Measurements from ENCODE around the gene ZNF547. TPM values are rescaled to one million over a fixed set of nuclear protein-coding genes. Genes with fewer than 3 reads are reported as not detected.
"Not testable (repeated sequence)": the region's sequence is repeated elsewhere in the genome, so short reads cannot be mapped to it uniquely, and the experiment has no call there.

Gene ZNF547
- polyA plus RNA-seq, 4 donors = 2.5 to 6.6 (median 6.0) TPM

DNA sequence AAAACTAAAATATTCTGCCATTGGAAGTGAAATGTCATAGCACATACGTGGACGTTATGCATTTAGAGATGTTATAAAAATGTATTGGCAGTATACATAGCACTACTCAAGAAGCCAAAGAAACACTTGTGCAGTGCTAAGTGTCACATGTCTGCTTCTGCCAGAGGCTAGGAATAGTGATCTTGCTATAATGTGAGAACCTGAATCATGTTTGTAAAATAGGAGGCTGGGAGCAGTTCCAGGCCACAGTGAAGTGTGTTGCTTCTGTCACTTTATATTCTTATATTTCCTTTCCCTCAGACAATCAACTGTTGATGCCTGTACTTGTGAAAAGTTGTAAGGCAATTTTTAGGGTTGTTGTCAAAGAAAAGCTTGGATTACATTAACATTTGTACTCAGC, 3.4 kb downstream of the ZNF547 start:
- DNase-seq (ENCODE audit: low read depth in 4 of 4, low spot score in 3 of 4) = no peak

DNA sequence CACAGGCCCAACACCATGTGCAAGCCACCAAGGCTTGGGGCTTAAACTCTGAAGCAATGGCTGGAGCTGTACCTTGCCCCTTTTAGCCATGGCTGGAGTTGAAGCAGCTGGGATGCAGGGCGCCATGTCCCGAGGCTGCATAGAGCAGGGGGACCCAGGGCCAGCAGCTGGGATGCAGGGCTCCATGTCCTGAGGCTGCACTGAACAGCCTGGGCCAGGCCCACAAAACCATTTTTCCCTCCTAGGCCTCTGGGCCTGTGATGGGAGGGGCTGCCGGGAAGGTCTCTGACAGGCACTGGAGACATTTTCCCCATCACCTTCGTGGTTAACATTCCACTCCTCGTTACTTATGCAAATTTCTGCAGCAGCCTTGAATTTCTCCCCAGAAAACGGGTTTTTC, 10.8 kb downstream of the ZNF547 start:
- DNase-seq (ENCODE audit: low read depth in 4 of 4, low spot score in 3 of 4) = no peak

DNA sequence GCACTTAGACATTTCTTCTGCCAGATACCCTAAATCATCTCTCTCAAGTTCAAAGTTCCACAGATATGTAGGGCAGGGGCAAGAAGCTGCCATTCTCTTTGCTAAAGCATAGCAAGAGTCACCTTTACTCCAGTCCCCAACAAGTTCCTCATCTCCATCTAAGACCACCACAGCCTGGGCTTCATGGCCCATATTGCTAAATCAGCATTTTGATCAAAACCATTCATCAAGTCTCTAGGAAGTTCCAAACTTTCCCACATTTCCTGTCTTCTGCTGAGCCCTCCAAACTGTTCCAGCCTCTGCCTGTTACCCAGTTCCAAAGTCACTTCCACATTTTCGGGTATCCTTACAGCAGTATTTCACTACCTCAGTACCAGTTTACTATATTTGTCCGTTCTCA, 11.3 kb downstream of the ZNF547 start:
- not testable (repeated sequence) for DNase-seq (ENCODE audit: low read depth in 4 of 4, low spot score in 3 of 4)

DNA sequence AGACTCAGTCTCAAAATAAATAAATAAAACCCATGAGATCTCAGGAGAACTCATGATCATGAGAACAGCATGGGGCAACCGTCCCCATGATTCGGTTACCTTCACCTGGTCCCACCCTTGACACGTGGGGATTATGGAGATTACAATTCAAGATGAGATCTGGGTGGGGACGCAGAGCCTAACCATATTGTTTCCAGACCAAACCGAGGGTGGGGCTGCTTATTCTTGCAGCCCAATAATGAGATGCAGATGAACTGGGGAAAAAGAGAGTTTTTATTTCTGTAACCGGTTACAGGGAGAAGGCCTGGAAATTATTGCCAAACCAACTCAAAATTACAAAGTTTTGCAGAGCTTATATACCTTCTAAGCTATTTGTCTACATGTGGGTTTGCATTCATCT, 12.8 kb downstream of the ZNF547 start:
- DNase-seq (ENCODE audit: low read depth in 4 of 4, low spot score in 3 of 4) = no peak

DNA sequence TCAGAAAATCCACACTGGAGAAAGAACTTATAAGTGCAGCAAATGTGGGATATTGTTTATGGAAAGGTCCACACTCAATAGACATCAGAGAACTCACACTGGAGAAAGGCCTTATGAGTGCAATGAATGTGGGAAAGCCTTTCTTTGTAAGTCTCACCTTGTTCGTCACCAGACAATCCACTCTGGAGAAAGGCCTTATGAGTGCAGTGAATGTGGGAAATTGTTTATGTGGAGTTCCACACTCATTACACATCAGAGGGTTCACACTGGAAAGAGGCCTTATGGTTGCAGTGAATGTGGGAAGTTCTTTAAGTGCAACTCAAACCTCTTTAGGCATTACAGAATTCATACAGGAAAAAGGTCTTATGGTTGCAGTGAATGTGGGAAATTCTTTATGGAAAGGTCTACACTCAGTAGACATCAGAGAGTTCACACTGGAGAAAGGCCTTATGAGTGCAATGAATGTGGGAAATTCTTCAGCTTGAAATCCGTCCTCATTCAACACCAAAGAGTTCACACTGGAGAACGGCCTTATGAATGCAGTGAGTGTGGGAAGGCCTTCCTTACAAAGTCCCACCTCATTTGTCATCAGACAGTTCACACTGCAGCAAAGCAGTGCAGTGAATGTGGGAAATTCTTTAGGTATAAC, 14.3 kb downstream of the ZNF547 start:
- no peak for DNase-seq (ENCODE audit: low read depth in 4 of 4, low spot score in 3 of 4)

DNA sequence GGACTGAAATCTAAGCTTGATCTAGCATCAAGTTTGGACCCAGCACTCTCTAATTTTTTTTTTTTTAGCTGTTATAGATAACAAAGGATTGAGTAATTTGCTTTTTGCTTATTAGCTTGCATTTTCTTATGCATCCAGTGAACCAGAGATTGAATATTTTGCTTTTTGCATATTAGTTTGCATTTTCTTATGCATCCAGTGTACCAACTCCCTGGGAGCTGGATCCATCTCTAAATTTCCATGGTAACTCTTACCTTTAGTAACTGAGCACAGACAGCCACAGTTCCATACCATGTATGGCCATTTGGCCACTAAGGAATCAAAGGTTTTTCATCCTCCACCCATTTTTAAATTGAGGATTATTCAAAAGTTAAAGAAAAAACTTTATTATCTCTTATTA, 17.6 kb downstream of the ZNF547 start:
- no peak for DNase-seq (ENCODE audit: low read depth in 4 of 4, low spot score in 3 of 4)

DNA sequence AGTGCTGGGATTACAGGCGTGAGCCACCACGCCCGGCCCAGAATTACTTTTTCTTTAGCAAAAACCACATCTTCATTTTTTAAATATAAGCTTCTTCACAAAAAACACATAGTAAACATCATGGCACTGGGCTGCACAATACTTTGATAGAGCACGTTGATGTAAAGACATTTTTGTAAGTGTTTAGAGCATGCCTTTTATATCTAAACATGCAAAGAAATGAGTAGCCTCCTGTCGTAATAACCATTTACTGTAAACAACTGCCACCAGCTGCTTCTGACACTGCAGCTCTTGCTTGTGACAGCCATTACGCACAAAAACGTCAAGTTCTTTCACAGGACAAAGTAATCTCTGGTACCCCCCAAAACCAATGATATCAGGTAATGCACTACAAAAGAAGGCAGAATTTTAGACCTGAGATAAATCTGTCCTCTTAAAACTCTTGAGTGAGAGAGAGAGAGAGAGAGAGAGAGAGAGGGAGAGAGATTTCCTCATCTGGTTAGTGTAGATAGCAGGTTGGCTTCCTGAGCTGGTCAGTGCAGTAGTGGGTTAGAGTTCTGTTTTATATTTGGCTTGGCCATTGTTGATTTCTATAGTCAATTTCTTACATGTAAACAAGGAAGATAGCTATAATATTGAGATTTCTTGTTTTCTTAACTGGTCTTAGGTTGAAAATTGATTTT, 19.6 kb downstream of the ZNF547 start:
- DNase-seq (ENCODE audit: low read depth in 4 of 4, low spot score in 3 of 4) = no peak

DNA sequence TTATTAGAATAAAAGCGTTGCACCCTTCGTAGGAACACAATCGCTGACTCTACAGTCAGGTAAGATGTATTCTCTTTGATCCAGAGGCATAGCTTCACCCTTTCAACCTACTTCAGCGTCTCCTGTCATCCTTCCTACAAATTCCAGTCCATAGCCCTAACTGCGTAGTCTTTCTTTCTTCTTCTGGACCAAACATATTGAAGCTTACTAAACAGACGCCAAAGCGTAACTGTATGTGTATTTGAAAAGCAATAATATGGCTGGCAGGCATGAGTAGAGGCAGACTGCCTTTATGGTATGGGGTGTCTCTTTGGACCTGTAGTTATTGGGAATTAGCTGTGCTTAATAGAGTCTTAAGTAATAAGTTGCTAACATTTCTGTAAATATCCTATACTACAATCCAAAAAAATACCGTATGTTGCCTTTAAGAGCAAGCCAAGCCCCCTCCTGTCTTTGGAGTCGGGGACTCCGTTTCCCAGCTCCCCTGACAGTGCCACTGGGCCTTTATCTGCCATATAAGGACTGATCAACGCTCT, 25.9 kb downstream of the ZNF547 start:
- DNase-seq (ENCODE audit: low read depth in 4 of 4, low spot score in 3 of 4) = no peak

DNA sequence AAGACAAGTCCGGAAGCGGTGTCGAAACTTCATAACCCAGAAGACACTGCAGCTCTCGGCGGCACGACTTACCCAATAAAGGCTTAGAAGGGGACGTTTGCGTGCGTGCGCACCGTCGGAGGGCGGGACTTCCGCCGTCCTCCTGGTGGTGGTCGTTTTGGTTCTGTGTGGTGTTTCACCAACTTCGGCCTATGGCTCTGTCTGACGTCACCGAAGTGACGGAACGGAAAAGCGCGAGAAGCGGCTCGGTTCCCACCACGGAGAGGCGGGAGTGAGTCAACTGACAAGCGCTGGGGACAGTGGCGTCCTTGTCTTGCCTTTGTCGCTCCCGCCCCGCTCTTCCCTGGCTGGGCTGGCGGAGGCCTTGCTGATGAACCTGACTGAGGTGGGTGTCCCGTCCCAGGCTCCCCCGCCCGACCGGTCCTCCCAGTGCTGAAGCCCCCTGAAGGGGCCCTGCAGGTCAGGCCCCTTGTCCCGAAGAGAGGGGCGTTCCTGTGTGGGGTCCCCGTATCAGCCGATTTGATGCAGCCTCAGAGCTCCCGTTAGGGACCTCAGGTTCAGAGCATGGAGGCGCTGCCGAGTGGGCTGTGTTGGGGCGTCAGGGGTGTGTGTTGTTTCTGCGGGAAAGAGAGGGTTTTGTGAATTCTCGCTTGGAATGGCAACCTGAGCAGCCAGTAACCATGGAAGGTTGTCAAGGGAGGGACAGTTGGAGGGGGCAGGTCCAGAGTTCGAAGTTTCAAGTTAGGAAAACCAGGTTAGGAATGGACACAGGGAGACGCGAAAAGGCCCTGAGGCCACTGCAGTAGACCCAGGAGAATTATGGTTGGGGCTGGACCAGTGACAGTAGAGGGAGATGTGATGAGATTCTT, 26.6 kb downstream of the ZNF547 start, which contains the start of gene ZNF548:
Gene ZNF548 (plus strand): TSS at position 125 of the 869 bp plus-strand sequence. CDS start 246 bp downstream, at position 371.
- peak; percentile 95 to 98 (median 96) for DNase-seq (ENCODE audit: low read depth in 4 of 4, low spot score in 3 of 4)

DNA sequence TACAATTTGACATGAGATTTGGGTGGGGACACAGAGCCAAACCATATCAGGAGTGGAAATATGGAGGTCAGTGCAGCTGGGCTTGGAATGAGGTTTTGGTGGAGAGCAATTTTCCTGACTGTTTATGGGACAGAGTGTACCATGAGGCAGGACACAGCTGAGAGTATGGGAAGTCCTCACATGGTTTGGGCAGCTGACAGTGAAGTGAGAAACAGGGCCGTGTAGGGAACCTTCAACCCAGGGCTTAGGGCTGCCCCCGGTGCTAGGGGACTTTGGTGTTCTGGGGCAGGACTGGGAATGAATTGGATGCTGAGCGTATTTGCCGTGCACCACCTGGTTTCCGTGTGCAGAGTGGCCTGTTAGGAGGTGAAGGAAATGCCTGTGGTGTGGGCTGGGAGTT, 32.4 kb downstream of the ZNF547 start:
- DNase-seq (ENCODE audit: low read depth in 4 of 4, low spot score in 3 of 4) = no peak

DNA sequence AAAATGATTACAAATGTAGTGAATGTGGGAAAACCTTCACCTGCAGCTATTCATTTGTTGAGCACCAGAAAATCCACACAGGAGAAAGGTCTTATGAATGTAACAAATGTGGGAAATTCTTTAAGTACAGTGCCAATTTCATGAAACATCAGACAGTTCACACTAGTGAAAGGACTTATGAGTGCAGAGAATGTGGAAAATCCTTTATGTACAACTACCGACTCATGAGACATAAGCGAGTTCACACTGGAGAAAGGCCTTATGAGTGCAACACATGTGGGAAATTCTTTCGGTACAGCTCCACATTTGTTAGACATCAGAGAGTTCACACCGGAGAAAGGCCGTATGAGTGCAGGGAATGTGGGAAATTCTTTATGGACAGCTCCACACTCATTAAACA, 35.5 kb downstream of the ZNF547 start:
- DNase-seq (ENCODE audit: low read depth in 4 of 4, low spot score in 3 of 4) = no peak

DNA sequence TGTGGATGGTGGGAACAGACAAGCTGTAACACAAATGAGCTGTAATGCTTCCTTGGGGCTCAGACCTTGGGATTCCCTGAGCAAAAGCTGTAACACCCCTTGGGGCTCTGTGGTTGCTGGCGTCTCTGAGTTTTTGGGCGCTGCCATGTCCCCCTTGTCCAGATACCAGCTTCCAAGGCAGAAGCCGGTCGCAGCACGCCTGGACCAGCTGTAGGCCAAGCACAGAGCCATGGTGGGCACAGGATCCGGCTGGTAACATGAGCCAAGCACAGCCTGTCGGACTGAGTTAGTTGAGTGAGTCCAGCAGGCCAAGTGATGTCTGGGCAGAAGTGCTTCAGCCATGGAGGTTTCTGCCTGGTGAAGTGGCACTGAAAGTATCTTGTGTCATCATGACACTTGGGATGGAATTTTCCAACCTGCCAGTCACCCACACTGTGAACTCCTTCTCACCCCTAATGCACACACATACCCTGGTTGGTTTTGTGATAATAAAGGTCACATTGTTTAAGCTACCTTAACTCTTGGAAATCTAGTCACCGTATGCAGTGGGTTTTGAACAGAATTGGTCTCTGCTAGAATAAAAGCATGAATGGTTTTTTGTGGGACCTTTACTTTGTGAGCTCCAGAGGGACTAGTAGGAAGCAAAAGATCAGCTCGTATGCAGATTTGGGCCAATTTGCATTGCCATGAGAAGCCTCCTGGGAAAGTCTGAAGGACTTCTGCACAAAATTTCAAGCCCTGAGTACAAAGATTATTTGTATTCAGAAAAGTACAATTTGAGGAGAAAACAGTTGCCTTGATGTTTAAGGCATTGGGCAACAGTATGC, 40.6 kb downstream of the ZNF547 start:
- DNase-seq (ENCODE audit: low read depth in 4 of 4, low spot score in 3 of 4) = no peak

DNA sequence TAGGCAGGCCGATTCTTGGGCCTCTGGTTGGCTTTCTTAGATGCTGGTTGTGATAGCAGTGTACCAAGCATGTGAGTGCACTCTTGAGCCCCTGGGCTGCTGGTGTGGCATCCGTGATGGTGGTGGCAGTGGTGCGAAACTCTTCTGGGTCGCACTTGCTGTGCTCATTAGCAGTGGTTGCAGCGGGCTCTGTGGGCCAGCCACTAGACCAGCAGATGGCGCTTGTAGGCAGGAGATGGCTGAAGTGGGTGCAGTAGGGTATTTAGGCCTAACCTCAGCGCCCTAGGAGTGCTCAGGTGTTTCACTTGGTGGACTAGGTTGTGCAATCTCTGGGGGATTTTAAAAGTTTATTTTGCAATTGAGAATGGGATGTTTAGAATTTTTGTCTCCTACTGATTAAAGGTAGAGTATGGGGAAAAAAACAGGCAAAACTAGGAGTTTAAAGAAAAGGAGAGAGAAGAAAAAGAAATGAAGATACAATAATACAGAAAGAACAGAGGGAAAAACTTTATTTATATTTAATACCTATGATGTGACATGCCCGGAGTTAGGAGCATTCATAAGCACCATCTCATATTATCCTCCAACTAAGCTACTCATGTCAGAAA, 43.3 kb downstream of the ZNF547 start:
- DNase-seq (ENCODE audit: low read depth in 4 of 4, low spot score in 3 of 4) = peak in 1 of 4 donors; percentile 32

DNA sequence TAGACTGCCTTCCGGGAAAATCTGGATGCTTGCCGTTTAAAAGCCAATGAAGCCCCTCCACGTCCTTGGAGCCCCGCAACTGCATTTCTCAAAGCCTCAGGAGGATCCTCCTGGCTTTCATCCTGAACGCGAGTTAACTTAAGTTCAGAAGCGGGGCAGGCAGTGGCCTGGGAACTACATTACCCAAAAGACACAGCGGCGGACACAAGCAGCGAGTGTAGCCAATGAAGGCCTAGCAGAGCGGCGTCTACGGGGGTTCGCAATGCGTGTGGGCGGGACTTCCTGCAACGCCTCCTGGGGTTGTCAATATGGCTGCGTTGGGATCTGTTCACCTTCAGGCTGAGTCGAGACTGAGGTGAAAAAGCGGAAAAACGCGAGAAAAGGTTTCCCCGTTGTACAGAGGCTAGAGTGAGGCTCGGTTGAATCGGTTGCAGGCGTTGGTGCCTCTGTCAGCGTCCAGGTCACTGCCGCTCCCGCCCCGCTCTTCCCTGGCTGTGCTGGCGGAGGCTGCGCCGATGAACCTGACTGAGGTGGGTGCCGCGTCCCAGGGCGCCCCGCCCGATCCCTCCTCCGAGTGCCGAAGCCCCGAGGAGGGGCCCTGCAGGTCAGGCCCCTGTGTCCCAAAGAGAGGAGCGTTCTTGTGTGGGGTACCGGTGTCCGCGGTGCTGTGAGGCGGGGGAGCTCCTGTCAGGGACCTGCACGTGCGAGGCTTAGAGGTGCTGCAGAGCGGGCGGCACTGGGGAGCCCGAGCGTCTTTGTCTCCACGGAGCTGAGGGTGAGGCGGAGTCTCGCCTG, 47.7 kb downstream of the ZNF547 start, which contains the start of gene ZNF17:
Gene ZNF17 (plus strand): TSS at position 285 of the 795 bp plus-strand sequence. CDS start 2,455 bp downstream, outside the sequence.
- peak; percentile 75 to 91 (median 82) for DNase-seq (ENCODE audit: low read depth in 4 of 4, low spot score in 3 of 4)

DNA sequence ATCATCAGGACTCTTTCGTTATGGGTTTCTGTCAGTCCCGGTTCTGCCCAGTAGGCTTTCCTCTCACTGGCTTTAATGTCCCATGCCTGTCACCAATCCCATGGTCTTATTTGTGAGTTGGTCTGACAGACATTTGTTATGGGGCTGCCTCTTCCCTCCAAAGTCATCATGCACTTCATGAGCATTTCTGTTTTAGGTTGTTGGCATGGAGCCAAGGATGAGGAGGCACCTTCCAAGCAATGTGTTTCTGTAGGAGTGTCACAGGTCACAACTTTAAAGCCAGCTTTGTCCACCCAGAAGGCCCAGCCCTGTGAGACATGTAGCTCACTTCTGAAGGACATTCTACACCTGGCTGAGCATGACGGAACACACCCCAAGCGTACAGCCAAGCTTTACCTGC, 56.1 kb downstream of the ZNF547 start:
- DNase-seq (ENCODE audit: low read depth in 4 of 4, low spot score in 3 of 4) = no peak

DNA sequence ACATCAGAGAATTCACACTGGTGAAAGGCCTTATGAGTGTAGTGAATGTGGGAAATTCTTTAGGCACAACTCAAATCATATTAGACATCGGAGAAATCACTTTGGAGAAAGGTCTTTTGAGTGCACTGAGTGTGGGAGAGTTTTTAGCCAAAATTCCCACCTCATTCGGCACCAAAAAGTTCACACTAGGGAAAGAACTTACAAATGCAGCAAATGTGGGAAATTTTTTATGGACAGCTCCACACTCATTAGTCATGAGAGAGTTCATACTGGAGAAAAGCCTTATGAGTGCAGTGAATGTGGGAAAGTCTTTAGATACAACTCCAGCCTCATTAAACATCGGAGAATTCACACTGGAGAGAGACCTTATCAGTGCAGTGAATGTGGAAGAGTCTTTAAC, 57.7 kb downstream of the ZNF547 start:
- DNase-seq (ENCODE audit: low read depth in 4 of 4, low spot score in 3 of 4) = no peak
